GM21576 (cell line): Measurements from ENCODE around the gene ABHD4.
"Not testable (repeated sequence)": the region's sequence is repeated elsewhere in the genome, so short reads cannot be mapped to it uniquely, and the experiment has no call there.

Experiments
- ATAC-seq: cut with Tn5 transposase; IDR thresholded peaks from one replicate; pipeline ENCODE4 v1.9.1; 2021; ENCODE audit warnings: mild to moderate bottlenecking, moderate library complexity; ENCODE audit not compliant: unreplicated experiment

The ABHD4 gene

DNA sequence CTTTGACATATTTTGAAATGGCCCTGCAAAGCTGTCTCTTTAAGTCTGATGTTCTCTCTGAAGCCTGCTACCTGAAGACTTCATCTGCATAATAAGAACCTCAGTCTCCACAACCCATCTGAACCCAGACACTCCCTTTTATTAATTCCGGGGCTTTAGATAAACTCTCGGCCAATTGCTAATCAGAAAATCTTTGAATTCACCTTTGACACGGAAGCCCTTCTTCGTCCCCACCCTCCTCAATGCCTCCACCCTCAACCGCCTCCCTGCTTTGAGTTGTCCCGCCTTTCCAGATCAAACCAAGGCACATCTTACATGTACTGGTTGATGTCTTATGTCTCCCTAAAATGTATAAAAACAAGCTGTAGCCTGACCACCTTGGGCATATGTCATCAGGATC is 28.5 kb downstream of the ABHD4 start:
- no peak for ATAC-seq

- no peak for ATAC-seq
Observed at GRCh38 chr14:22627506-22628263, 29.6 kb downstream of the ABHD4 start.

DNA sequence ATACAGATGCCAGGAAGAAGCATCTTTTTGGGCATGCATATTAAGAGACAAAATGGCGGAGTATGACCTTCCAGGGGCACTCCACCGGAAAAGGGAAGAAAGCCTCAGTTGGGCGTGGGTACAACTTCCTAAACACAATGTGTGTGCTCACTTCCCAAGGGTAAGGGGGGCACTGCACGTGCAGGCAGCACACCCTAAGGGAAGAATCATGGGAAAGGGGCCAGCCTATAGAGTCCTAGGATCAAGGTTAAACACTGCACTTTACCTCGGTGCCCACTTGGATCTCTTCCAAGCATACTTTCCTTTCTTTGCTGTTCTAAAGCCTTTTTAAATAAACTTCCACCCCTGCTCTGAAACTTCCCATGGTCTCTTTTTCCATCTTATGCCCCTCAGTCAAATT is 31.3 kb downstream of the ABHD4 start:
- no peak for ATAC-seq

DNA sequence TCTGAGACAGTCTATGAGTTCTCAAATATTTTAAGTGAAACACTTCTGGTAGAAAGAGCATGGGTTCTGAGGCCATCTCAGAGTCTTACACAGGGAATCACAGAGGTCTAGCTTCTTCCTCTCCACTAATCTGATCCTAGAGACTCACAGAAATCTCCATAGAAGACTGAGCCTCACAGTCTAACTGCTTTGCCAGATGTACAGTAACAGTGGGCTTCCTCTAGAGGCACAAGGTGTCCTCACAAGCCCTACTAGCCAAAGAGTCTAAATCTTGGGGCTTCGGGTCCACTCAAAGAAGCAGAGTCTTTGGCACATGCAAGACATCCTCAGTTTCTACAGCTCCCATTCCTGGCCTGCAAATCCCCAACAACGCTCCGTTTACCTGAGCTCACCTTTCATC is 32.0 kb downstream of the ABHD4 start:
- no peak for ATAC-seq

- ATAC-seq: no peak
Observed at GRCh38 chr14:22630486-22630885, 32.4 kb downstream of the ABHD4 start.

DNA sequence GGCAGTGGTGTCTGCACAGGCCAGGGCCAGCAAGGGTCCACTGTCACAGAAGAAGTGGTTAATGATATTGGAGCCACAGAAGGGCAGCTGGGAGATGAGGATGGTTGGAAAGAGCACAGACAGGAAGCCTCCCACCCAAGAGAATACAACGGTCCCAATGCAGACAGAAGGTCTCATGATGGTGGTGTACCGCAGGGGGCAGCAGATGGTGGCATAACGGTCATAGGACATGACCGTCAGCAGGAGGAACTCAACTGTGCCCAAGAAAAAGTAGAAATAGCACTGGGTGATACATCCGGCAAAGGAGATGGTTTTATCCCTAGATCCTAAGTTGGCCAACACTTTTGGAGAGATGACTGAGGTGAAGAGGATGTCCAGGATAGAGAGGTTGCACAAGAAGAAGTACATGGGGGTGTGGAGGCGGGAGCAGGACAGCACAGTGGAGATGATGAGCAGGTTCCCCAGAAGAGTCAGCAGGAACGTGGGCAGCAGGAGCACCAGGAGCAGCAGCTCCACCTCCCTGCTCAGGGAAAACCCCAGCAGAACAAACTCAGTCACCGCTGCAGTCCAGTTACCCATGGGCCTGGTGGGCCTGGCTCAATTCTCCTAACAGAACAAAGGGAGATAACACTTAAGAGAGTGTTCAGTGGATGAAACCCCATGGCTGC is 36.3 kb downstream of the ABHD4 start:
- ATAC-seq: no peak

DNA sequence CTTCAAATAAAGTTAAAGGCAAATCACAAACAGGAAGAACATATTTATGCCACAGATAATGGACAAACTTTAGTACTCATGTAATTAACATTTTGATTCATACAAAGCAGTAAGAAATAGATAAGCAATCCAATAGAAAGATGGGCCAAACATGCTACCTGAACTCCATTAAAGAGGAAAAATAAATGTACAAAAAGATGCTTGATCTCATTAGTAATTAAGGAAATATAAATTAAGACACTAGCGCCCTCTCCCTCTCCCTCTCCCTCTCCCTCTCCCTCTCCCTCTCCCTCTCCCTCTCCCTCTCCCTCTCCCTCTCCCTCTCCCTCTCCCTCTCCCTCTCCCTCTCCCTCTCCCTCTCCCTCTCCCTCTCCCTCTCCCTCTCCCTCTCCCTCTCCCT is 37.9 kb downstream of the ABHD4 start:
- not testable (repeated sequence) for ATAC-seq

DNA sequence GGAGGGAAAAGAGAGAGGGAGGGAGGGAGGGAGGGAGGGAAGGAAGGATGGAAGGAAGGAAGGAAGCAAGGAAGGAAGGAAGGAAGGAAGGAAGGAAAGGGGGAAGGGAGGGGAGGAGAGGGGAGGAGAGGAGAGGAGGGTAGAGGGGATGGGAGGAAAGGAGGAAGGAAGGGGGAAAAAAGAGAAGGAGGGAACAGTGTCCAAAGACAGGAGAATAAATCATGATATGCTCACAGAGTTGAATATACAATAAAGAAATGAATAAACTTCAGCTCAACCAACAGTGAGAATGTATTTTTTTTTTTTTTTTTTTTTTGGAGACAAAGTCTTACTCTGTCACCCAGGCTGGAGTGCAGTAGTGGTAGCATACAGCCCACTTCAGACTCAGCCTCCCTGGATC is 42.1 kb downstream of the ABHD4 start:
- ATAC-seq: no peak

DNA sequence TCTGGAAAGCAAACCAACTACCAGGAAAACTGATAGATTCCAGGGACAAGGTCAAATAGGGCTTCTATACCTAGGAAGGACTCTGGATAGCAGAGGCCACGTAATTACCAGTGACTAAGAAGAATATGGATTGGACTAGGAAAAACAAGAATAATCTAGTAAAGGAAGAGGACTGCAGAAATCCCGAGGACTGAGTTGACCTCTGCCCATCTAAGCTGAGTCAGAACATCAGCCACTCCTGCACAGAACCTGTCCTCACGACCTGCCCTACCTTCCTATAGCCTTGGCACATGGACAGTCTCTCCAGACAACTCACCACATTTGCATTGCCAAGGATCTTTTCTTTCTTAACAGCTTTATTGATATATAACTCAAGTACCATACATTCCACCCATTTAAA is 43.7 kb downstream of the ABHD4 start:
- ATAC-seq: no peak

DNA sequence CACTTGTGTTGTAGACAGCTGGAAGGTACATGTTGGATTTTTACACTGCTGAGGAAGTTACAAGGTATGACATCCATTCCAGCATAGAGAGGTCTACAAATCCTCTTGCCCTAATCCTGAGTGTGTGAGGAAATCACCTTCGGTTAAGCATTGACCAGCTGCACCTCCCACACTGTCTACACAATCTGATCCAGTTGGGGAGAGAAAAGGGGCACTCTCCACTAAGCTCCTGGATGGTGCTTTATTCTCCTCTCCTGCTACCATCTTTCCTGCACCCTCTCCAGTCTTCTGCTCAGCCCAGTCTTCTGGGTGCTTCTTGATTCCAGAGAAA is 46.2 kb downstream of the ABHD4 start, which contains the start of gene OR6J1:
OR6J1 (minus strand) TSS at position 48 of the 331 bp plus-strand sequence. CDS start 9,541 bp downstream, outside the sequence.
- ATAC-seq: no peak

DNA sequence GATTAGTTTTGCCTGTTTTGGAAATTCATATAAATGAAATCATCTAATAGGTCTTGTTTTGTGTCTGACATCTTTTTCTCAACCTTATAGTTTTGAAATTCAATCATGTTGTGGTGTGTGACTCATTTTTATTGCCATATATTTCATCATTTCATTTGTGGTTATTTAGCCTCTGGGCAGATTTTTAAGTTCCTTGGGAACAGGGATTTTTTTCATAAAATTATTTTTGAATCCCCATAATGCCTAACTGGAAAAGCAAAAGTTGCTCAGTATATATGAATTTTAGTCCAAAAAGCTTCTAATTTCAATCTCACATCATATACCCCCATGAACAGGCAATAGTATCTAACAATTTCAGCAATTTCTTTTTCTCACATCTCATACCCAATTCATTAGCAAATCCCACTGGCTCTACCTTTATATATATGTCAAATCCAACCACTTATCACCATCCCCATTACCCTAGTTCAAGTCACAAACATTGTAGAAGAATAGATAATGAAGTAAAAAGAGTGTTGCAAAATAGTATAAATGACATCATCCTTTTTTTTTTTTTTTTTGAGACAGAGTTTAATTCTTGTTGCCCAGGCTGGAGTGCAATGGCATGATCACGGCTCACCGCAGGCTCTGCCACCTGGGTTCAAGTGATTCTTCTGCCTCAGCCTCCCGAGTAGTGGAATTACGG is 48.6 kb downstream of the ABHD4 start:
- ATAC-seq: no peak

- ATAC-seq: no peak
Observed at GRCh38 chr14:22648506-22648905, 50.4 kb downstream of the ABHD4 start.

GRCh38 chr14:22650046-22650739 is 52.1 kb downstream of the ABHD4 start:
- no peak for ATAC-seq

- peak; percentile 75 for ATAC-seq
Observed at GRCh38 chr14:22650960-22651521, 52.9 kb downstream of the ABHD4 start.

DNA sequence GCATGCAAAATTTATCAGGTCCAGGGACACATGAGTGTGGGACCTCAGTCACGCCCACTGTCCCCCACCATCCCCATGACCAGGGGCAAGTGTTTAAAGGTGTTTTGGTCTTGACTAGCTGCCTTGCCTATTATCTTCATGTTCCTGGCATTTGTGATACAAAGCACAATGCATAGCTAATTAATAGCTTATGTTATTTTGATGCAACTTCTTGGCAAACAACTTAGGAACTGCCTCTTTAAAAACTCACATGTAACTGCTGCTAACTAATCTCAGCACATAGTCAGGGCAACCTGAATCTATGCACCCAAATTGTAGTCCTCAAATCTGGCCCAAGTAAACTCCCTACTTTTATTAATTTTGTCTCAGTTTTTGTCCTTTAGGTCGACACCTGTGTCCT is 53.5 kb downstream of the ABHD4 start:
- ATAC-seq: no peak

DNA sequence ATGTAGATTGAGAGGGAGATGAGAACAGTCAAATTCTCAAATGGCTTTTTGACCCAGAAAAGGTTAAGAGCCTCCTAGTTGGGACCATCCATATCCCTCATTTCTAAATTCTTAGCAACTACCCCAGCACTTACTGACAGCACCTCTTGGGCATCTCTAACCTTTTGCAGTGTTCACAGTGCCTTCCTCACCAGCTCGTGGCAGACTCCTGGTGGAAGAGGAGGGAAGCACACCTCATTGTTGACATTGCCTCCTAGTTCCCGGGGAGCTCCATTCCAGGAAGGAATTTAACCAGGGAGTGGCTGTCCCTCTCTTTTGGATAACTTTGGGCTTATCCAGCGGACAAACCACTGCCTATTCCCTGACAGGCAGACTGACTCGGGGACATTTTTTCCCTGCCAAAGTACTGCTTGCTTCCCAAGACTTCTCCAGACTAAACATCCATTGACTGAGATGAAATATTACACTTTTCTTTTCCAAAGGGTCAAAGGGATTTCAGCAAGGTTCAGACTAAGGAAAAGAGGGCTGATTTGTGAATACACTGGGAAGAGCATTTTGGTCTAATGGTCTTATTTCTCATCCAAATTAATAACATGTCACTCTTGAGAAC is 55.0 kb downstream of the ABHD4 start:
- peak; percentile 50 for ATAC-seq

GRCh38 chr14:22656226-22656625 is 58.1 kb downstream of the ABHD4 start:
- ATAC-seq: no peak

DNA sequence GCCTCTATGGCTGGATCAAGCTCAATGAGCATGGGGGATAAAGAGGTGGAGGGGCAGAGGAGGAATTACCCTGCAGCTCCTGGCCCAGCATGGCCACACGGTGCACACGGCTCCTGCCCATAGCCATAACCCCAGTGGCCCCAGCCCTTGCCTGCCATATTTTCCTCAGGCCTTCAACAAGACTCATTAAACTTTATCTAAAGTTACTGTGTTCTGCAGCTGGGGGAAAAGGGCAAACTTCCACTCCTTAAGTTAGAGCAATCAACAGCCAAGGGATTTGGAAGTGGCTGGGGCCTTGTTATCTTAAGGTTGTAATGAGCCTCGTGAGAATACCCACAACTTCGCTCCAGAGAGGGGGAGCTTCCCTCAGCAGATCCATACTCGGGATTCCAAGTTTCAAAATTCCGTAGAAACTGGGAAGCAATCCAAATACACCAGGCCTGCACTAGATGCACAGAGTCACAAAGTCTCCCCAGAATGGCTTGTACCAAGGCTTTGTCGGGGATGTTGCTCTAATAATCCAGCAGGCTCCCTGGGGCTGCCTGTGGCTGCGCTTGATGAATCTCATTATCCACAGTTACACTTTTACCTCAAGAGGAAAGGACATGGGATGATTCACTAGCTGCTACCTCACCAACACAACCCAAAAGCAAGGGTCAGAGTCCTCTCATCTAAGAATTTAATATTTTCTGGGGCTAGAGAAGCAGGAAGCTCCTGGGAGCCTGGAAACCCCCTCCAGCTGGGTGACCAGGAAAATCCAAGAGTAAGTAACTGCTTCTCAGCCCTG is 59.0 kb downstream of the ABHD4 start:
- no peak for ATAC-seq

- ATAC-seq: no peak
Observed at GRCh38 chr14:22657861-22658260, 59.8 kb downstream of the ABHD4 start.

- no peak for ATAC-seq
Observed at GRCh38 chr14:22658946-22659345, 60.8 kb downstream of the ABHD4 start.
